Small intestine (tissue), 7 donors: Measurements from ENCODE around the gene CDC73. TPM values are rescaled to one million over a fixed set of nuclear protein-coding genes. Genes with fewer than 3 reads are reported as not detected.
"Not testable (repeated sequence)": the region's sequence is repeated elsewhere in the genome, so short reads cannot be mapped to it uniquely, and the experiment has no call there.

Experiments
- DNase-seq, 2 donors: peaks; one replicate each; pipeline versions ENCODE4 v3.0.0 to v3.0.0-alpha.2; 2013
- FAIRE-seq: peaks from 2 replicates; lab custom pipeline; 2012; peaks lifted over from hg19 to GRCh38; lab: Jason Lieb, UNC
- H3K27ac ChIP-seq, 3 donors: one replicate each; pipeline ENCODE4 v1.5.1; 2013; ENCODE audit warnings: low read length in 2 of 3, mild to moderate bottlenecking in 2 of 3, control low read depth in 1 of 3, inconsistent platforms in 1 of 3, low read depth in 1 of 3, moderate library complexity in 1 of 3
- H3K27me3 ChIP-seq, 3 donors: one replicate each; pipeline ENCODE4 v1.6.1; 2013; ENCODE audit warnings: low read length in 3 of 3, inconsistent platforms in 1 of 3; ENCODE audit not compliant: control insufficient read depth in 3 of 3, insufficient read depth in 3 of 3
- H3K36me3 ChIP-seq, 3 donors: one replicate each; pipeline ENCODE4 v1.6.1; 2013; ENCODE audit warnings: low read length in 3 of 3, inconsistent platforms in 1 of 3, low read depth in 1 of 3, mild to moderate bottlenecking in 1 of 3, moderate library complexity in 1 of 3; ENCODE audit not compliant: control insufficient read depth in 3 of 3, insufficient read depth in 2 of 3
- H3K4me1 ChIP-seq, 3 donors: one replicate each; pipeline ENCODE4 v1.6.1; 2013; ENCODE audit warnings: low read length in 2 of 3, inconsistent platforms in 1 of 3, low read depth in 1 of 3, mild to moderate bottlenecking in 1 of 3, moderate library complexity in 1 of 3; ENCODE audit not compliant: control insufficient read depth in 3 of 3, insufficient read depth in 2 of 3
- H3K4me3 ChIP-seq, 3 donors: one replicate each; pipeline ENCODE4 v1.5.1; 2013; ENCODE audit warnings: low read length in 3 of 3, control low read depth in 1 of 3, inconsistent platforms in 1 of 3, low read depth in 1 of 3, mild to moderate bottlenecking in 1 of 3, moderate library complexity in 1 of 3
- H3K9me3 ChIP-seq, 2 donors: one replicate each; pipeline ENCODE4 v1.6.1; 2013; ENCODE audit warnings: low read depth in 1 of 2, low read length in 1 of 2; ENCODE audit not compliant: control insufficient read depth in 2 of 2, insufficient read depth in 1 of 2
- WGBS, 3 donors: extraction: QIAGEN DNeasy Blood & Tissue Kit; methylation state at CpG; one replicate each; pipeline ENCODE4 v1.1.7; 2013; 5-methylcytosine and 5-hydroxymethylcytosine counted together
- polyA plus RNA-seq, 4 donors: library from polyadenylated mRNA; stranded (reverse) in 3 of 4; unstranded in 1 of 4; fragments of 200-250 nt in 3 of 4; fragments of 120-200 nt in 1 of 4; gene quantifications; one replicate each; pipeline versions ENCODE4 v1.2.1 to v1.2.3, GENCODE V29; 2013
- donor health status: healthy with polysubstance abuse.
- donor health status: control.
- donor health status: control.
- donor health status: Bipolar disorder and iron deficiency.
- donor health status: healthy.

CDC73 gene
- polyA plus RNA-seq, 4 donors: 7.6 to 23.2 (median 13.2) TPM

GRCh38 chr1:193117167-193117566, 4.7 kb upstream of the CDC73 start:
- not testable (repeated sequence) for H3K27ac ChIP-seq, H3K4me3 ChIP-seq, DNase-seq, FAIRE-seq, H3K9me3 ChIP-seq, H3K27me3 ChIP-seq, H3K4me1 ChIP-seq, H3K36me3 ChIP-seq
- 94 to 98% (median 95%) methylated on average over 6 of the region's 6 CpGs for WGBS, 3 donors

DNA sequence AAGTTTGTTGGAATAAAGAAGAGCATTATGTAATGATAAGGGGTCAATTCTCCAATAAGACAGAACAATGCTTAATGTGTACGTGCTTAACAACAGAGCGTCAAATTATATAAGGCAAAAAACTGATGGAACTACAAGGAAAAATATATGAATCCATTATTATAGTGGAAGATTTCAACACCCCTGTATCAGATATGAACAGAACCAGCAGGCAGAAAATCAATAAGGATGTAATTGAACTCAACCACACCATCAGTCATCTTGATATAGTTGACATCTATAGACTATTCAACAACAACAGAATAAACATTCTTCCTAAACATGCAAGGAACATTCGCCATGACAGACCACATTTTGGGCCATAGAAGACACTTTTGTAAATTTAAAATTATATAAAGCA, 3.6 kb upstream of the CDC73 start:
- H3K36me3 ChIP-seq: no peaks in the 10 kb centered on the region

GRCh38 chr1:193118803-193119730, 2.8 kb upstream of the CDC73 start:
- no peaks in the 10 kb centered on the region for H3K9me3 ChIP-seq
- DNase-seq (peak in 1 of 2 donors; percentile 51), FAIRE-seq (no peak)
- H3K27me3 ChIP-seq: no peaks in the 10 kb centered on the region
- WGBS, 3 donors: 51 to 75% (median 62%) methylated on average over 4 of the region's 4 CpGs
- no peaks in the 10 kb centered on the region for H3K36me3 ChIP-seq
- peaks cover 0 to 19% (median 6%) of the 10 kb centered on the region in 3 donors for H3K4me1 ChIP-seq
- no peak overlapping the region for H3K27ac ChIP-seq
- no peak overlapping the region for H3K4me3 ChIP-seq

More for the DNA sequence above, 3.6 kb upstream of the CDC73 start:
- Histone ChIP-seq H3K4me1 (peaks cover 0 to 11% (median 6%) of the 10 kb centered on the region in 3 donors), H3K27ac (no peak overlapping the region), H3K27me3 (no peaks in the 10 kb centered on the region), H3K9me3 (no peaks in the 10 kb centered on the region), H3K4me3 (no peak overlapping the region)
- DNase-seq (no peak), FAIRE-seq (no peak)
- 89 to 94% (median 90%) methylated on average over 3 of the region's 3 CpGs for WGBS, 3 donors

DNA sequence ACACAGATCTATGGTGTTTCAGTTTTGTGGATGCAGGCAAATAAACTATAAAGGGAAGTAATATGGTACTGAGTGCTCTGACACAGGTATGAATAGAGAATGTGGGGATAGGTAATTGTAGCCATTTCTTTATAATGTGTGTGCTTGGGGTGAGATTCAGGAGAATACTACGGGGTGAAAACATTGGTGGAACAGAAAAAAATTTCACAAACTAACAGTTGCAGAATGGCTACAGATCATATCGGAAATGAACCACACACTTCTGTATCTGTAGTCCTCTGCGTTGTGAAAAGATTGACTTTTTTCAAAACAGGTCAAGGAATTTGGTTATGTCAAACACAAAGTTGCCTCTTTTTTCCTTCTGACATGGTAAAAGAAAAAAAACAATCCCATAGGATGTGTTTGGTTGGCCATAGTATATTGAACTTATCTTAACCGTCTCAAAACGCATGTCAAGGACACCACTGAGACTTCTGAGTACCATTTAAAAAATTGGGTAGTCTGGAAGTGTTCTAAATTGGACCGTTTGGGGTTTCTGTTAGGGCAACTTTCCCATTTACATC, 1.1 kb upstream of the CDC73 start:
- Histone ChIP-seq H3K27ac (no peak overlapping the region), H3K27me3 (no peaks in the 10 kb centered on the region), H3K4me1 (peaks cover 0 to 15% (median 3%) of the 10 kb centered on the region in 3 donors), H3K4me3 (no peak overlapping the region), H3K9me3 (no peaks in the 10 kb centered on the region), H3K36me3 (peaks cover 0 to 5% (median 2%) of the 10 kb centered on the region in 3 donors)
- no peak for FAIRE-seq
- DNase-seq: peak in 1 of 2 donors; percentile 22
- WGBS, 3 donors: 85 to 89% (median 85%) methylated on average over 6 of the region's 6 CpGs

- Histone ChIP-seq H3K27ac (no peak overlapping the region), H3K36me3 (peaks cover 0 to 21% (median 4%) of the 10 kb centered on the region in 3 donors), H3K4me1 (peaks cover 0 to 12% (median 0%) of the 10 kb centered on the region in 3 donors), H3K9me3 (no peaks in the 10 kb centered on the region), H3K4me3 (no peak overlapping the region), H3K27me3 (no peaks in the 10 kb centered on the region)
- no peak for FAIRE-seq
- DNase-seq: no peak
Measured at GRCh38 chr1:193123751-193124150, 1.9 kb downstream of the CDC73 start.

GRCh38 chr1:193125369-193125768, 3.5 kb downstream of the CDC73 start:
- Histone ChIP-seq H3K9me3 (no peaks in the 10 kb centered on the region), H3K4me1 (peaks cover 0 to 12% (median 0%) of the 10 kb centered on the region in 3 donors), H3K27ac (no peak overlapping the region), H3K4me3 (no peak overlapping the region), H3K36me3 (peaks cover 2 to 31% (median 4%) of the 10 kb centered on the region in 3 donors), H3K27me3 (no peaks in the 10 kb centered on the region)
- DNase-seq: no peak
- no peak for FAIRE-seq
- WGBS, 3 donors: 93 to 96% (median 94%) methylated on average over 6 of the region's 6 CpGs

DNA sequence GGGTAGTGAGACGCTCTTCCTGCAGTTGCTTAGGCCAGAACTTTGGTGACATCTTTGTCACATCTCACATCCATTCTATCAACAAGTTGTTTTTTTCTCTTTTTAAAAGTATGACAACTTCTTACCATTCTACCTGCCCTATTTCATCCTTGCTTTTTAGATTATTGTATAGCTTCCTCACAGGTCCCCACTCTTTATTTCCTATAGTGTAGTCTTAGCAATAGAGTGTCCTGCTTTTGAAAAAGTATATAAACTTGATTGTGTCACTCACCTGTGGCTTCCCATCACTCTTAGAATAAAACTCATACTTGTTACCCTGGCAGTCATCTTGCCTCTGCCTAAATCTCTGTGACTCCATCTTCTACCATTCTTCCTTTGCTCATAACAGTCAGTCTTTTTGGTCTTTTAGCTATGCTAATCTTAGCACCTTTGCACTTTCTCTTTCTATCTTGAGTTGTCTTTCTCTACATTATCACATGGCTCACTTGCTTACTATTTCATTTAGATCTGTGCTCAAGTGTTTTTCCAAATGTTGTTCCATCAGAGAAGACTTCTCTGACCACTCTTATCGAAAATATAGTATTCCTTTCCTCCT, 9.5 kb downstream of the CDC73 start:
- DNase-seq (no peak), FAIRE-seq (no peak)
- Histone ChIP-seq H3K9me3 (no peaks in the 10 kb centered on the region), H3K4me1 (no peaks in the 10 kb centered on the region), H3K27me3 (no peaks in the 10 kb centered on the region), H3K4me3 (no peak overlapping the region), H3K27ac (no peak overlapping the region), H3K36me3 (peaks cover 2 to 32% (median 10%) of the 10 kb centered on the region in 3 donors)
- WGBS, 3 donors: 95 to 99% (median 97%) methylated on average over 2 of the region's 2 CpGs

DNA sequence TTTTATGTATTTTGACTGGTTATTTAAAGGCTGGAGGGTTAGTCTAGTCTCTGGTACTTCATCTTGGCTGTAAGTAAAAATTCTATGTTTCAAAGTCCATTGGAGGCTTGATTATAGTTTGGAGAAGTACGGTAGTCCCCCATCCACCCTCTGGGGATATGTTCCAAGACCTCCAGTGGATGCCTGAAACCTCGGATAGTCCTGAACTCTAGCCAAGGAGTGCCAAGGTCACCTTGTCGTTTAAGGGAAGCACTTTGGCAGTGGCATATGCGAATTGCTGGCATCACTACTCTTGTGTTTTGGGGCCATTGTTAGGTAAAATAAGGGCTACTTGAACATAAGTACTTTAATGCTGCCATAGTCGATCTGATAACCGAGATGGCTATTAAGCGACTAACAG, 18.4 kb downstream of the CDC73 start:
- WGBS, 3 donors: 72 to 84% (median 82%) methylated on average over 7 of the region's 7 CpGs
- DNase-seq (no peak), FAIRE-seq (no peak)
- no peak overlapping the region for H3K27ac ChIP-seq
- no peaks in the 10 kb centered on the region for H3K4me1 ChIP-seq
- H3K36me3 ChIP-seq: peaks cover 0 to 20% (median 11%) of the 10 kb centered on the region in 3 donors
- H3K27me3 ChIP-seq: no peaks in the 10 kb centered on the region
- no peaks in the 10 kb centered on the region for H3K9me3 ChIP-seq
- H3K4me3 ChIP-seq: no peak overlapping the region
